ENCODE measurements around the gene UBE2QL1.

The UBE2QL1 gene

GRCh38 chr5:6453937-6454560 is 5.4 kb downstream of the UBE2QL1 start:
- TF ChIP-seq OSR1 (CRISPR knock-in tag; IDR thresholded peaks at IDR 0.05) (no peak), ZFP3 (CRISPR knock-in tag; IDR thresholded peaks at IDR 0.05) (no peak), CSDC2 (CRISPR knock-in tag; IDR thresholded peaks at IDR 0.05) (no peak), CREB5 (CRISPR knock-in tag; IDR thresholded peaks at IDR 0.05; ENCODE audit: low read depth) (no peak), POU6F1 (CRISPR knock-in tag; IDR thresholded peaks at IDR 0.05; ENCODE audit: borderline replicate concordance, low read depth) (no peak), ZNF565 (CRISPR knock-in tag; conservative IDR thresholded peaks at IDR 0.05; ENCODE audit: low read depth) (no peak)
- no peak for ATAC-seq

- no peak for ATAC-seq
- TF ChIP-seq ZFP3 (CRISPR knock-in tag; IDR thresholded peaks at IDR 0.05) (no peak), ARNTL (CRISPR knock-in tag; IDR thresholded peaks at IDR 0.05; ENCODE audit: borderline replicate concordance, low read depth) (no peak), ZNF70 (CRISPR knock-in tag; IDR thresholded peaks at IDR 0.05) (no peak), CSDC2 (CRISPR knock-in tag; IDR thresholded peaks at IDR 0.05) (no peak), TOX (CRISPR knock-in tag; IDR thresholded peaks at IDR 0.05; ENCODE audit: borderline replicate concordance) (no peak), ZNF8 (CRISPR knock-in tag; IDR thresholded peaks at IDR 0.05) (no peak), GLIS3 (CRISPR knock-in tag; IDR thresholded peaks at IDR 0.05) (no peak), CREB5 (CRISPR knock-in tag; IDR thresholded peaks at IDR 0.05; ENCODE audit: low read depth) (no peak), BACH2 (CRISPR knock-in tag; IDR thresholded peaks at IDR 0.05; ENCODE audit: borderline replicate concordance) (no peak), ZNF565 (CRISPR knock-in tag; conservative IDR thresholded peaks at IDR 0.05; ENCODE audit: low read depth) (no peak), PPARA (CRISPR knock-in tag; IDR thresholded peaks at IDR 0.05; ENCODE audit: borderline replicate concordance) (no peak), TSHZ2 (CRISPR knock-in tag; IDR thresholded peaks at IDR 0.05) (no peak), RARB (CRISPR knock-in tag; IDR thresholded peaks at IDR 0.05) (no peak), ZFP30 (CRISPR knock-in tag; IDR thresholded peaks at IDR 0.05) (no peak), SNAI2 (CRISPR knock-in tag; IDR thresholded peaks at IDR 0.05) (no peak), PATZ1 (CRISPR knock-in tag; IDR thresholded peaks at IDR 0.05; ENCODE audit: borderline replicate concordance) (no peak), ISL1 (CRISPR knock-in tag; IDR thresholded peaks at IDR 0.05) (no peak), TCF4 (CRISPR knock-in tag; IDR thresholded peaks at IDR 0.05; ENCODE audit: borderline replicate concordance) (no peak), OSR1 (CRISPR knock-in tag; IDR thresholded peaks at IDR 0.05) (no peak), CSRNP3 (CRISPR knock-in tag; IDR thresholded peaks at IDR 0.05) (no peak)
Measured at GRCh38 chr5:6454628-6455053, 6.0 kb downstream of the UBE2QL1 start.
